IPS-NIHi7 (cell line): ENCODE data around the gene METTL8.
"Not testable (repeated sequence)": the region's sequence is repeated elsewhere in the genome, so short reads cannot be mapped to it uniquely, and the experiment has no call there.

ENCODE experiments used
- DNase-seq: peaks from one replicate; pipeline ENCODE4 v3.0.0; 2012; ENCODE audit warnings: mixed read lengths; ENCODE audit errors: extremely low spot score

Gene METTL8

DNA sequence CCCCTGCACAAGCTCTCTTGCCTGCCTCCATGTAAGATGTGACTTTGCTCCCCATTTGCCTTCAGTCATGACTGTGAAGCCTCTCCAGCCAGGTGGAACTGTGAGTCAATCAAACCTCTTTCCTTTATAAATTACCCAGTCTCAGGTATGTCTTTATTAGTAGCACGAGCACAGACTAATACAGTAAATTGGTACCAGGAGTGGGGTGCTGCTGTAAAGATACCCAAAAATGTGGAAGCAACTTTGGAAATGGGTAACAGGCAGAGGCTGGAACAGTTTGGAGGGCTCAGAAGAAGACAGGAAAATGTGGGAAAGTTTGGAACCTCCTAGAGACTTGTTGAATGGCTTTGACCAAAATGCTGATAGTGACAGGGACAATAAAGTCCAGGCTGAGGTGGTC lies 122.2 kb downstream of the METTL8 start:
- not testable (repeated sequence) for DNase-seq

DNA sequence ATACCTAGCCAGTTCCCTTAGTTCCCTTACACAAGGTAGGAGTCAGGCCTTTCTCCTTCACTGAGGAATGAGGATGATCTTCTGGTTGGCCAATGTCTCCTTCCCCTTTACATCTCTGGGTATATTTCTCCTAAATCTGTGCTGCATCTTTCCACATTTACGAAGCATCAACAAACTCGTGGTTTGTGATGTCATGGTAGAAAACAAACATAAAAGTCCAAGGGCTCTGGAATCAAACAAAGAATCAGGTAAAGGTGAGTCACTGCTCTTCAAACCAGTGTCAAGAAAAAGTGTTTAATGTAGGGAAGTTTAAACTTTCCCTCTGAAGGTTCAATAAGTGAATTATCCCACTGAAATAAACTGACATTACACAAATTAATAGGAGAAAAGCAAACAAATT lies 122.9 kb downstream of the METTL8 start:
- no peak for DNase-seq

- no peak for DNase-seq
Observed at GRCh38 chr2:171309455-171310286, 124.1 kb downstream of the METTL8 start.

DNA sequence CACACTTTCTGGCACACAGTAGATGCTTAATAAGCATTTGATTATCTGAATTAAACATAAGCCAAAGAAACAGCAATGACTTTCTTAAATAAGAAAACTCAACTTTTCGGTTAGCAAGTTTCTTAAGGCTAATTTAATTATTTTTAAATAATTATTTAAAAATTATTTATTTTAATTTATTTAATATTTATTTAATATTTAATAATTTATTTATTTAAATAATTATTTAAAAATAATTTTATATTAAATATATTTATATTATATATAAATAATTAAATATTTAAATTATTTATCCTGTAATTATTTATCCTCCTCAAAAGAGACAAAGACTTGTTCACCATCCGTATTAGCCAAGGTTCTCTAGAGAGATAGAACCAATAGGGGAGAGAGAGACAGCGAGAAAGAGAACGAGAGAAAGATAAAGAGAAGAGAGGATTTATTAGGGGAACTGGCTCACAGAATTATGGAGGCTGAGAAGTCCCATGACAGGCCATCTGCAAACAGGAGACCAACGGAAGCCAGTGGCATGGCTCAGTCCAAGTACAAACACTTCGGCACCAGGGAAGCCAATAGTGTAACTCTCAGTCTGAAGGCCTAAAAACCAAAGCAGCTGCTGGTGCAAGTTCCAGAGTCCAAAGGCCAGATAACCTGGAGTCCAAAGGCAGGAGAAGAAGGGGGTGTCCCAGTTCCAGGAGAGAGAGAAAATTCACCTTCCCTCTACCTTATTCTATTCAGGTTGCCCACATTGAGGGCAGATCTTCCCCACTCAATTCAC lies 125.3 kb downstream of the METTL8 start:
- no peak for DNase-seq

GRCh38 chr2:171307560-171307959 lies 126.2 kb downstream of the METTL8 start:
- no peak for DNase-seq

DNA sequence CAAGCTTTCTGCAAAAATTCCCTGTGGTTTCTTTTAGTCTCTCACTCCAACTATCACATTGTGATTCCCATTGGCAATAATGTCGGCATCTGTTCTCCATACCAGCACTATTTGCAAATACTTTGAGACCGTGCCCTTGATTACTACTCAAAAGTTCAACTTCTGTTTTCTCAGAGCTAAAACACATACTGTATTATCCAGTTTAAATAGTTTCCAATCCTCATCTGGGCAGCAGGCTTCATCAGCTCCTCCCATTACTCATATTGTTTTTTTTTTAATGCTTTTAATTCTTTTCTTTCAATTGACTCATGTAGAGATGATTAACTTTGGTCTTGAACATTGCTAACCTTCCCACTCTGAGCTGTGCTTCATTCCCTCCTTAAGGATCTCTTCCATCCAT lies 135.8 kb downstream of the METTL8 start:
- no peak for DNase-seq

- no peak for DNase-seq
Observed at GRCh38 chr2:171294608-171295007, 139.2 kb downstream of the METTL8 start.

- DNase-seq = no peak
Observed at GRCh38 chr2:171293661-171294060, 140.1 kb downstream of the METTL8 start.

DNA sequence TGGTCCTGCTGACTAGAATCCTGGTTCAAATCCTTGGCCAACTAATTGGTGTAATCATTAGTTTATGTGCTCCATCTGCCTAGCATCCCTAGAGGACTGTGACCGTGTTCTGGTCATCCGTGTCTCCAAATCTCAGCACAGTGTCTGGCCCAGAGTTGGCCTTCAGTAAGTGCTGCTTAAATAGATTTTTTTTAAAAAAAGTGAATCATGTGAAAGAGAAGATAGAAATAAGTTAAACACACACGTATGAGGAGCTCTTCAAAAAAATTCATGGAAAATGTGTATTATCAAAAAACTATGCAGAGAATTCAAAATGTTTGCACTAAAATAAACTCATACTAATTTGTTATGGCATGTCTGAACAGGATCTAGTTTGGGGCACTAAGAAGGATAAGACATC lies 143.8 kb downstream of the METTL8 start:
- no peak for DNase-seq

DNA sequence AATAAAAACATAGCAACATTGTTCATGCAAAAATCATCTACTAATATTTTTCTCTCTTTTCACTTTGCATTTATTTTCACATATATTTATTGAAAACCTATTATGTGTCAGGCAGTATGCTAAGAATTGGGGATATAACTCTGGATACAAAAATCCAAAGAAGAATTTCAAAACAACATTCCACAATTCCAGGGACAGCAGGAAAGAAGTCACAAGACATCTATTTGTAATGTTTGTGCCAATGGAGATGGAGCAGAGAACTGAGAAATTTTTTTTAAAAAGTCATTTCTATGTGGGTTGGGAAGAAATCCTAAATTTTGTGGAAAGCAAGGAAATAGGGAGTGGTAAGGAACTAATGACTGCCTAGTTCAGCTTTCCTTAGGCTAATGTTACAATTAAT lies 144.5 kb downstream of the METTL8 start:
- no peak for DNase-seq

DNA sequence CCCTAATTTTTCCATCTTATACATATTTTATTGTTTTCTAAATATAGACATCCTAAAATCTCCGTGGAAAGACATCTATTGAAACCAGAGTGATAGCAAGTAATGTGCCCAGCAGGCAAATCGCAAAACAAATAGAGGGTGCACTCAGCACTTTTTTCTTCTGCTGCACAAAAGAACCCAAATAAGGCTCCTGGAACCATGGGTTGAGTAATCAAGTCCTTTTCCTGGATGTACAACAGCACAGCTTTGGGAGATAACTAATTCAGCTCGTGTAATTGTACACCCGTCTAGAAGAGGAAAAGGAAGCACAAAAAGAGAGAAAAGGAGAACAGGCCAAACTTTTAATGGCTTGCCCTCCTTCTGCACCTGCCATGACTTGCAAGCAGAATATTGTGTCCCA lies 146.2 kb downstream of the METTL8 start:
- no peak for DNase-seq

DNA sequence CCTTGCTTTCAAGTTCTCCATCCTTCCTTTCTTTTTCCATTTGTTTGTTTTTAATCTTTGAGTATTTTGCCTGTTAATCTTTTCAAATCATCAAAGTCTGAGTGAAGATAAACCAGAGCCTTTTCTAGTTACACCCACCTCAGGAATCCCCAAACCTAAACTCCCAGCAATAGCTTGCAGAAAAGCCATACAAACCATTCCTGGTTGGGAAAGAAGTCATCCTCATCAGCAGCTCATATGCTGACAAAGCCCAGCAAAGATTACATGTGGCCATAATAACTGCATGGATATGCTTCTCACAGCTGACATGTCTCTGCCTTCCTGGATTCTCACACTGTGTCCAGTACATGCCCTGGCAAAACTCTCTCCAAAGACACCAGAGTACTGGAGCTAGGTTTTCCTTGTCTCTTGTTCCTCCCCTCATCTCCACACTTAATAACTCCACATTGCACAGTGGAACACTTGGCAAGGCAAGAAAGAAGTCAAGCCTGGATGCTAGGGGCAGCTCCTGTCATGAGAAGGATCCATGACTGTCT lies 146.7 kb downstream of the METTL8 start:
- DNase-seq = no peak

DNA sequence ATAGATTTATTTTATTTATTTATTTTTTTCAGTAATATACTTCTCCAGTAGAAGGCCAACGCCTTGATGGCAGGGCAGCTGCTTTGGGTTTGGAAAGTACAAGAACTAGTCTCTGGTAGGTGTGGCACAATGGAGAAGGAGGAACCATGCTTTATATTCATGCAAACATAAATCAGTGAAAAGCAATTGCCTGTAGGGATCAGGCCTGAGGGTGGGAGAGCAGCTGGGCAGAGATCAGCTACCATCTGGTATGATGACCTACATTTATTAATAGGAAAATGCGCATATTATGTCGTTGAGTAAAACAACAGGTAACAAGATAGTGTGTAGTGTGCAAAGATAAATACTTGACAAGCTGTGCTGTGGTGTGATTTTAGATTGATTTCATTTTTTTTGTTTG lies 152.7 kb downstream of the METTL8 start:
- no peak for DNase-seq

GRCh38 chr2:171279983-171280790 lies 153.6 kb downstream of the METTL8 start:
- no peak for DNase-seq

DNA sequence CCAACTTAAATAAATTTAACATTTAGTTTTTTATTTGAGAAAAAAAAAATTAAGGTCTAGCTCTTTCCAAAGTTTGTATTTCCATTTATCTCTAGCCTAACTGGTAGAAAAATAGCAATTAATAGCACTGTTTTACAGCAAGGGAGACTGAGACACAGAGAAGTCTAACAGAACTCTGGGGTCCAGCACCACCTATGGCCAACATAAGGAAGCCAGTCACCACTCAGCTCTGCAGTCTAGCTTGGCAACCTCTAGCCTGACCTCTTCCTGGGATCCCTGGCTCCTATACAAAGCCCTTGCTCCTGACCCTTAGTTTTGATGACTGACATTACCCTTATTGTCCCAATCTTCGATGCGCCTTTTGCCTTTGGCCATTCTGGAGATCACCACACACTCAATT lies 159.0 kb downstream of the METTL8 start:
- no peak for DNase-seq

DNA sequence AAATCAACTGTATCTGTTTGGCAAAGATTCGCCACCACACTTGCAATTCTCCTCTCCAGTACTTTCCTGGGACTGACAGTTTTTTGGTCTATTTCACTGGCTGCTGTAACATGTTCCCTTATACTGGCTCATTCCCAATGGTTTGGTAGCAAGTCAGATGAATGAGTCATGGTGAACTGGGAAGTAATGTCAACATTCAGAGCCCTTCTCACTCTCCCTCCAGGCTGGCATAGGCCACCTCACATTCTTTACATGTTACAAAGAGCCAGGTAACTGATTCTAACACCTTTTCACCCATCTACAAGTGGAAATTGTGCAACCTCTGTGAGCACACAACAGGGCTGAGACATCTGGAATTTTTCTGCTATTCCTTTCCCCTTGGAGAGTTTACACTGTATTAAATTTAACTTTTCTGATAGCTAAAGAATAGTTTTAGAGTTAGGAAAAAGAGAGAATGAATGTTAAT lies 161.8 kb downstream of the METTL8 start:
- peak; percentile 57 for DNase-seq

DNA sequence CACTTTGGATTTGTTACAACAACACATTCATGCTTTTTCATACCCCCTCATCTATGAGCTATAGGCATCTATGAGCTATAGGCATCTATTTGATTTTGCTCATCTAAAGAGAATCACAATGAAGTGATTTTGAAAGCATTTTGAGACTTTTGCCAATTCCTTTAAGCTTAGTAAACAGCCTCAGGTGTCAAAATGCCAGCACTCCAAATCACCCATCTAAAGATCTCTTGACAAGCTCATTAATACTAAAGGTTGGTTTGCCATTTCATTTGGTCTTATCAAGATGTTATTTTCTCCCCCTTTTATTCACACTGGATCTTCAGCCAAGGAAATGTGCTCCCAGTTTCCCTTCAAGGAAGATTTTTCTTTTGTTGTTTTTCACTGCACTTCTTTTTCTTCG lies 162.4 kb downstream of the METTL8 start:
- no peak for DNase-seq

DNA sequence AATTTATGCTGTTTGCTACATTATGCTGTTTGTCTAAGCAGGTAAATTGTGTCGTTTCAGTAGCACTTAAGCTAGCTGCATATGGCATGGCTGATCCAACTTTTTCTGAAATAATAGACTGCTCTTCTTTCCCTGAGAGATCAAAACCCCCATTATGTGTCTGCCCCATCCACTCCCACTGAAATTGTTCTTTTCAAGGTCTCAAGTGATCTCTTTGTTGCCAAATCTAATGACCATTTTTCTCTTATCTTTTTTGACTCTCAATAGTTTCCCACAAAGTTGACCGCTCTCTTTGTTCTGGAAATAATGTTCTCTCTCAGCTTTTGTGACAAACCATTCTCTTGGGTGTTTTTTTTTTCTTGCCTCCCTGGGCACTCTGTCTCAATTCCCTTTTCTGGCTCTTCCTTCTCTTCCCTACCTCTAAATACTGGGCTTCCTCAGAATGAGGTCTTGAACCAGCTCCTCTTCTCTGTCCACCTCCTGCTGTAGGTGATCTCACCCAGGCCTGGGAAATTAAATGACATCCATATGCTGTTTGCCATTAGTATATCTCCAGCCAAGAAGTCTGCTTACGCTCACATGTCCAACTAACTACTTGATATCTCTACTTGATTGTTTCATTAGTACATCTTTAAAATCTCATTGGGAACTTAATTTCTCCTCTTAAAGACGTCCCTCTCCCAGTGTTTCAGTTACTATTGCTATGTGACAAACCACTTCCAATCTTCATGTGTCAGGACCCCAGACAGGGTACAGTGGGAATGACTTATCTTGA lies 165.7 kb downstream of the METTL8 start:
- DNase-seq = no peak
